Glomerular visceral epithelial cell (primary cell): ENCODE results near the gene UCK2.

ENCODE experiments used
- DNase-seq: peaks from one replicate; pipeline ENCODE4 v3.0.0-alpha.2; 2016; ENCODE audit errors: extremely low spot score

UCK2 gene

DNA sequence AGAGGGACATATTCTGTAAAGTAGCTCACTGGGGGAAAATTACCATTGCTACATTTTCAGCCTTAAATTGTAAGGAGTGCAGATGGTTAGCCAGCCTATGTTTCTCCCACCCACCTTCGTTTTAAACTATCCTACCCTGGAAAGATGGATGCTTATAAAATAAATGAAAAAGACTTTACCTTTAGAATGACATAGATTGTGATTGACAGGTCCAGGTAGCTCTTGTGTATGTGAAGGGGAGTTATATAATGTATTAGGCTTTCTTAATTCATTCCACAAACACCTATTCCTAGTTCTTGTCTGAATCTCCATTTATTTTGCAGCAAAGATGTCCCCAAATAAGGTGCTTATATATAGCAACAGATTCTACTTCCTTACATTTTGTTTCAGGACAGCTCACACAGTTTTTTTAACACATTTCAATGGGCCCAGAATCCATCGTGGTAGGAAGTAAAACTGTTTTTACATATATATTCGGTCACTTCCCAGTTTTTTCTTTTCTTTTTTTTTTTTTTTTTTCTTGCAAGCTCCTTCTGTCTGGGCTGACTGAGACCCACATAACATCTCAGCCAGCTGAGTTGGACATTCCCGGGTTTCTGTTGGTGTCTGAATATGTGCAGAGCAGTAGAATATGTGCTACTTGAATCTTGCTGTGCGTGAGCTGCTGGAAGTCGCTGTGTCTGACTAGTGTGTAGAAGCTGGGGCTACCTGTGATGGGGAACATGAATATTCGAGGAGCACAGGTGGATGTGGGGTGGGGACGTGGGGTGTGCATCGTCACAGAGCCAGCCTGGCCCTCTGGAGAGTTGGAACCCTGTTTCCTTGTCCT, 27.8 kb downstream of the UCK2 start:
- no peak for DNase-seq

DNA sequence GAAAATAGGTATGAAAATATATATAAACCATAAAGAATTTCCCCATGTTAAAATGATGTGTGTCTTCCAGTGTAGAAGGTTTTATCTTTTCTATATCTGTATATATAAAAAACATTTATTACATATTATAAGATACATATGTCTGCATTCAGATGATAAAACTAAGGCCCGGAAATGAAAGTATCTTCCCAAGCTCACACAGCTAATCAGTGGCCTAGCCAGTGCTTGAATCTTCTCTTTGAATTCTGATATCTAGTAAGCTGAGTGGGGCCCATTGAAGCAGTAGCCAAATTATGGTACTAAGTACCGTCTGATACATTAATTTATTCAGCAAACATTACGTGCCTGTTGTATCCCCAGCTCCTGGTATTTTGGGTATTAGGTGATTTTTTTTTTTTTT, 28.6 kb downstream of the UCK2 start:
- DNase-seq: no peak

DNA sequence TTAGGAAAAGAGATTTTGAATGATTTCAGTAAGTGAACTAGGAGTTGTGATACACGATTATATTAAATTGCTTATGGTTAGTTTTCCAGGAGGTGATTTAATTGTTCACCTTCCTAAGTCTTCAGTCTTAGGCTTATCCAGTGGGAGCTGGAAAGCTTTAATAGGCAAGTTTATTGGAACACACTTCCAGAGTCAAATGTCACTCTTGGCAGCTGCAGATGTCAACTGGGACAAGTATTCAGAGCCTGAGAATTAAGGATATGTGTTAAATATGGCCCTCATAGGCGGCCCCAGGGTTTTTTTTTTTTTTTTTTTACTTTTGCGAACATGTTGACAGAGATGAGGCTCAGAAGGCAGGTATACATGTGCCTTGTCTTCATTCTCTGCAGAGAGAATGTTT, 29.2 kb downstream of the UCK2 start:
- DNase-seq: no peak

DNA sequence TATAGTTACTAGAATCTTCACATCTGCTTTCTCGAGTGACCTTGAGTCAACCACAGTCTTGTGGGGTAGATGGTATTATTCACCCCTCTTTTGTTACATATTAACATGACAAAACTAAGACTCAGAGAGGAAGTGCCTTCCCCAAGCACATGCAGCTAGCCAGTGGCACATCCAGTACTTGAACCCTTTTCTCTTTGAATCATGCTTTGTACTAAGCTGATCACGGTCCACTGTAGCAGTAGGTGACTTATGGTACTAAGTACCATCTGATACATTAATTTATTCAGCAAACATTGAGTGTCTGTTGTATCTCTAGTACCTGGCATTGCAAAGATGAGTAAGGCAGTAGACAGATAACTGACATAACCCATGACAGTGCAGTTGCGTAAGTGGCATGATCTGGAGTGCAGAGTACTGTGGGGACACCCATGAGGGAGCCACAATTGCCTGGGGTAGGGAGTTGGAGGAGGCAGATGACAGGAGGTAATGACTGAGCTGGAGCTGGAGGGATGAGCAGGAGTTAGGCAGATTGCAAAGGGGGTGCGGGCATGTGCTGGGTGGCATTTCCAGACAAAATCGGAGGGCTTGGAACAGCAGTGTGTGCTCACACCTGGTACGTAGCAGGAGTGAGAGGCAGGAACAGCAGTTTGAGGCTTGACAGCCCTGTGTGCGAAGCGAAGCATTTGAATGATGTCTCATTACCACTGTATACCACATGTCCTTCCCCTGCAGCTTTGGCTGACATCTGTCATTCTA, 29.8 kb downstream of the UCK2 start:
- peak; percentile 72 for DNase-seq

DNA sequence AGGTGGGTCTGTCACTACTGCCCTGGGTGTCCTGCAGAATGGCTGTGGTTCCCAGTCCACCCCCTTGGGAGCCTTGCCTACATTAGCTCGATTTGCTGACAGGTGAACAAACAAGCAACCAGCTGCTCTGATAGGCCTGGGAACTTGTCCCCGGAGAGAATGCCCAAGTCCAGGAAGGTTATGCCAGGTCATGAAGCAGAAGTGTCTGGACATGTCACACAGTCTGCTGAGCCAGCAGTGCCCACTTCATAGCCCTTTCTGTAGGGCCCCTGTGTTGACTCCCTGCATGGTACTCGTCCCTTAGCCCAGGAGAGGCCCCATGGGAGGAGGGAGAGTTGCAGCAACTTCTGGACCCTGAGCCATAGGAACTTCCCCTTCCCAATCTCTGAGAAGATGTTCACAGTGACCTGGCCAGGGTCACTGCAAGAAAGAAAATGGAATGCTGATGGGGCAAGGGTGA, 31.0 kb downstream of the UCK2 start:
- DNase-seq: peak; percentile 13

DNA sequence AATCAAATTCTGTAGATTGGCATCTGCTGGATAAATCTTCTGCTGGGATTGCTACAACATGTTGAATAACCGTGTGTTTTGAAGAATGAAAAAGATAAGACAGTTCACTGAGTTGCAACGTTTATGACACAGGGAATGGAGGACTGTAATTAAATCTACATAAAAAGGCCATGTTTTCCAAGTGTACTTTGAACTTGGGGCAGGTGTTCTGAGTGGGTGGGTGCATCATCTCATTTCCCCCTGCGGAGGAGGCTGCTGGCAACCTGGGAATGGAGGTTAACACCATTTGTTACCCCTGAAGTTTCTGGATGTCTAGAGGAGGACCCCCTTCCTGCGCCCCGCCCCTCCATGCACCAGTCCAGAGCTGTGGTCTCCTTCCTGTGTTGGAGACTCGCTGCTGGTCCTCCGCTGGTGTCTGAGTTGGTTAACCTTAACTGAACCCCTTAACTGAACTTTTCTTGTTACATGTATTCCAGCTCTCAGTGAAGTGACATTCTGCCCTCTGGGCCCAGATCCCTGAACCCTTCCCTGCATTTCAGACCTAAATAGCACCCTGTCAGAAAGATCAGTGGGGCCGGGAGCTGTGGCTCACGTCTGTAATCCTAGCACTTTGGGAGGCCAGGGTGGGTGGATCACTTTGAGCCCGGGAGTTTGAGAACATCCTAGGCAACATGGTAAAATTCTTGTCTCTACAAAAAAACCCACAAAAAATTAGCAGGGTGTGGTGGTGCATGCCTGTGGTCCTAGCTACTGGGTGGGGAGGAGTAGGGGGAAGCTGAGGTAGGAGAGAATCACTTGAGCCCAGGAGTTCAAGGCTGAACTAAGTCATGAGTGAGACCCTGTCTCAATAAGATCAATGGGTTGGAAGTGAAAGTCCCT, 31.8 kb downstream of the UCK2 start:
- peak; percentile 11 for DNase-seq

DNA sequence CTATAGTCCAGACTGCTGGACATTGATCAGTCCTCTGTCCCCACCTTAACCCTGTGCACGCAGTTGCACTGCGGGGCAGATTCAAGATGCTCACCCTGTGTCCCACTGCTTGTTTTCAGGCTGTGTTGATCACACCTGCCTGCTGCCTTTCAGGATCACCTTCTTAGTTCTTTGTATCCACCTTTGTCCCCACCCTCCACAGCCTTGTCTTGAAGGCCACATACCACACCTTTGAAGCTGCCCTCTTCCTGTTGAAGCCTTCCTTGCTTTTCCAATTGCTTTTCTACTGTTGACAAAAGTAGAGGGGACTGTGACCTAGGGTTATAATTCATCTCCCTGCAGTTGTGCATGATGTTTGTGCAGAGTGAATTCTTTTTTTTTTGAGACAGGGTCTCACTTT, 32.7 kb downstream of the UCK2 start:
- DNase-seq: no peak

DNA sequence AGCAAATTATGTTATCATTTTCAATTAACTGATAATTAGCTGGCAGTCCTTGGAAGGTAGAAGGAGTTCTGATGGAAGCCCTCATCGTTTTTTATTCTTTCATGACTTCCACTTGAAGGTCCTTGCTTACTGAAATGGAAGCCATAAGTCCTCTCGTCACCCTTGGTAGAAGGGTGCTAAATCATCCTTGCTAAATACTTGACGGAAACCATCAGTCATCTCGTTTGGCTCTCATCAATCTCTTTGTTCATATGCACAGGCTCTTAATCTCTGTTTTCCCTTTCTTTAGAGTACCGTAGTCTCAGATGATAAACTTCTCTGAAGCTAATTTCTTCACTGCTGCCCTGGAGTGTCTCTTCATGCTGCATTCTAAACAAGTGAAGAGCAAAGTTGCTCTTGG, 34.5 kb downstream of the UCK2 start:
- DNase-seq: no peak

DNA sequence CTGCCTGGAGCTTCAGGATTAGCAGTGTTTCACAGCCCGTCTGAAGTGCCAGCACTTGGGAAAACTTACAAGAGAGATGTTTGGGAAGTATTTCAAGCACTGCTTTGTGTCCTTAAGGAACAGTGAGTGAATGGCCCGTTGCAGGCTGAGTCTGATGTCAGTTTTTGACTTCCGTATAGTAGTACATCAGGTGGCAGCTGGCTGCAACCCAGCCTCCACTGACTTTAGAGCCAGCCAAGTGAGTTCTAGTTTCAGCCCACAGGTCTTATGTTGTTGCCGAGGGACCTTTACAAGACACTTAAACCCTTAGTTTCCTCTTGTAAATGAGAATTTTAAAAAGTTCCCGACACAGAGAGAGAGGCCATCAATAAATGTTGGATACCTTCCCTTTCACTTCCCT, 35.0 kb downstream of the UCK2 start:
- no peak for DNase-seq

DNA sequence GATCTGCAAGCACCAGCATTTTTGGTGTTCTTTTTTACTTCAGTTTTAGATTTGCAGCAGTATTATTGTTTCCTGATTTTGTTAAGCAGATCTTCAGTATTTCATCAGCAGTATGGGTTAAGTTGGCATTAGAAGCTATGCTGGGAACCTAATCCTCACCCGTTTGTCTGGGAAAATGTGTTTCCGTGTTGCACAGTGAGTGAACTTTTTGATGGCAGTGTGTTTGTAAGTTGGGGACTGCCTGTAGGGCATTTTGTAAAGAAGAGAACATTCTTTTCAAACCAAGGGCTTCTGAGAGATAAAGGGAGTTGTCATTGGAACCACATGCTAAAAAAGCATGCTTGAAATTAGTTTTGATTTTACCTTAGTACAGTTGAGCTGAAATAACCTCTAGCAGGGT, 35.9 kb downstream of the UCK2 start:
- DNase-seq: no peak

DNA sequence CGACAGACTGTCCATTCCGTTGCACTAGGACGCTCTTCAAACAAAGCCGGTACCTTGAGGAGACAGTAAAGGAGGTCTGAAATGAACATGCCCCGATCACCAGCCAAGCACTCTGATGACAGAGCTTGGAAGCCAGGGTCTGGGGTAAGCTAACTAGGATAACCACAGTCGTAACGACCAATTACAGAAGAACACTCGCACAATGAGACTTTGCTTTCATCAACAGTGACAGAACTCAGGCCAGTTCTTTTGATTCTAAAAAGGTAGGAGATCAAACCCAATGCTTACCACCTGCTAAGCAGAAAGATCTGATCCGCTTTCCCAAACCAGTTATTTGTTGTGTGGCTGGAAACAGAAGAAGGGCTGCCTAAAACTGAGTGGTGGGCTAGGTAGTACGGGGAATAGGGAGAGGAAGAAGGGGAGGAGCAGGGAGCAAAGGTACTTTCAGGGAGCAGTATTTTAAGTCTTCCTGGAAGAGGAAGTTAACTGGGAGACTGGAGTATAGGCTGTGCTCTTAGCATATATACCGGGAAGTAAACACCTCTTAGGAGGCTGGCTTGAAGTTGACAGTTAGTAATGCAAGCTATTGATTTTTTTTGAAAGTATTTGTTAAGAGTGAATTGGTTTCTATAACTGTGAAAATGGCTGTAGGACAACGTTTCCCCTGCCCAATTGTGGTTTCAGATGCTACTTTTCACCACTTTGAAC, 38.4 kb downstream of the UCK2 start:
- no peak for DNase-seq

DNA sequence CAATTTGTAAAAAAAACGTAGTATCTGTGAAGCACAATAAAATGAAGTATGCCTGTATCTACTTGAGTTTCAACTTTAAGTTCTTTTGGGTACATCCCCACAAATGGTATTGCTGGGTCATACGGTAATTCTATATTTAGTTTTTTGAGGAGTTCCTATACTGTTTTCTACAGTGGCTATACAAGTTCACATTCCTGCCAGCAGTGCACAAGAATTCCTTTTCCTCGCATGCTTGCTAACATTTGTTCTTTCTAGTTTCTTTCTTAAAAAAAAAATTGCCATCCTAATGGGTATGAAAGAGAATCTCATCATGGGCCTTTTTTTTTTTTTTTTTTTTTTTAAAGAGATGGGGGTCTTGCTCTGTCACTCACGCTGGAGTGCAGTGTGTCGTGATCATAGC, 41.9 kb downstream of the UCK2 start:
- no peak for DNase-seq

DNA sequence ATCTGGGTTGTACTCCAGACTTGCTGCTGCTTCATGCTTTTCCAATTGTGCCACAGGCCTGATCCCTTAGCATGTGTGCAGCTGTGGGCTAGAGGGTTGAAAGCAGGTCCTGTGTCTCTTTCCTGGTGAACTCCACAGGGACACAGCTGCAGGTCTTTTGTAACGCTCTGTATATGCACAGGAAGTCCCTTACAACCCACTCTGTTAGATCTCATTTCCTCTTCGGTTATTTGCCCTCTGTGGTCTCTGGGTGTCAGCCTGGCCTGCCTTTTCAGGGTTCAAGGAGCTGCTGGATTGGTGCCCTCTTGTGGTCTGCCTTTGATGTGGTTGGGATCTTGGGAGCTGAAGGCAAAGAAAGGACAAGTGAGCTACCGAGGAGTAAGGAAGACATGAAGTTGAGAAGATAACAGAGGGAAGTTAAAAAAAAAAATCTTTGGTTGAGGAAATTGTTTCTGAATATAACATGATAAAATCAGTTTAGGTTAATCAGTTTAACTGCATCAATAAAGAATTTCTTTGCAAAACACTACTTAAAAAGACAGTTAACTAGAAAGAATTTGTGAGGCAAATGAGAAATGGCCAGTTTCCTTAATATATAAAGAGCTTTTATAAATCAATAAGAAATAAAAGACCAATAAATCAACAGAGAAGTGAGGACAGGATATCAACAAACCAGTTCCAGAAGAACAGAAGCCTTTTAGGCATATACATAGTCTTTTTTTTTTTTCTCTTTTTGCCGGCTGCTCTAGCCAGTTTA, 44.1 kb downstream of the UCK2 start:
- peak; percentile 89 for DNase-seq

DNA sequence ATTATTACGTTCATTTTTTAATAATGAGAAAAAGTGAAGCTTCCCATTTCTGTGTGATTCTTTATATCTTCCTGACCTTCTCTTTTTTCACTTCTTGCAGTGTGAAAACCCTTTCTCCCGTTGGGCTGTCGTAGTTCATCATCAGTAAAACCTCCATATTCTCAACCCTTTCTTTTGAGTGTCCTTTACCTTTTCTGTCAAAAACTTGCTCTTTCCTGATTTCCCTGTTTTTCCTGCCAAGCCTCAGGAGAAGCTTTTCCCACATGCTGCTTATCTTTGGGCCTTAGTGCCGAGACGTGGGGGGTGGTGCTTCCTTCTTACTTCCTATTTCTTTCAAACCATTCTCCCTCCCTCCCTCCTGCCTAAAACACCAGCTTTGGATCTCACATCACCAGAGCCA, 46.1 kb downstream of the UCK2 start:
- DNase-seq: no peak

DNA sequence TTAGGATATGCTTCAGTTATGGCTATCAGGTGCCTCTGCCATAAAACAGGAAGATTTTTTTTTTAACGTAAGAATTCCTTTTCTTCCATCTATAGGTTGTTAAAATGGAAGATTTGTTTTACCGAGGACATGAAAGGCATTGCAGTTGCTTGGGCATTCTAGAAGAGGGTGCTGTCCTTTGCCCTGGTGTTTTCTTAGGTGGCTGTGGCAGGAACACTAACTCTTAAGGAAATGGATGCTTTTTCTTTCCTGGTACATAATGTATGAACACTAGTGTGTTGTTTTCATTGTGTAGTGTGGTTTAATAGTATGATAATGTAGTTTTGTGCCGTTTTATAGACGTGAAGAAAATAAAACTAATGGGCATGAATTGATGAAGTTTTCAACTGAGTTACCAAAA, 47.2 kb downstream of the UCK2 start:
- DNase-seq: no peak

DNA sequence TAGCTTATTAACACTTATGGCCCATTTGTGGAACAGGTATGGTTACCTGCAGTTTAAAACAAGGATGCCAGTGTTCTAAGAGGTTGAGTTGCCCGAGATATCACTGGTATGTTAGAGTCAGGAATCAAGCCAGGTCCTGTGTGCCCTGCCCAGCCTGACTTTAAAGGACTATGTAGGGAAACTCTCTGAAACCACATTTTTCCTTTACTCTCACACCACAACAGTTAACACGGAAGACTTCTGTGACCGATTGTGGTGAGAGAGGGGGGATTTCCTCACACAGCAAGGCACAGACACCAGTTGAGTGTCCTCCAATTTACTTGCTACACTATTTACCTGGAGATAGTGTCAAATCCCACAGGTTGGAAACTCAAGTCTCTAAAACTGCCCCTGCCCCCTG, 47.8 kb downstream of the UCK2 start:
- no peak for DNase-seq

DNA sequence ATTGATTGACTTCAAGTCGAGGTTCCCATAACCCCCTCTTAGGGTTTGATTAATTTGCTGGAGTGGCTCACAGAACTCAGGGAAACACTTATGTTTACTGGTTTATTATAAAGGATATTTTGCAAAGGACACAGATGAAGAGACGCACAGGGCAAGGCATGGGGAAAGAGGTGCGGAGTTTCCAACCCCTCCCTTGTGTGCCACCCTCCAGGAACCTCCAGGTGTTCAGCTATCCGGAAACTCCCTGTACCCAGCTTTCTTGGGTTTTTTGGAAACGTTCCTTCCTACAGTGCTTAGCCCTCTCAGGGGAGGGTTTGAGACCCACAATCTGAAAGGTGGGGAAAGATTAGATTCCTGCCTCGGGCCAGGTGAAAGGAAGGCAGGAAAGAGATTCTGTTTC, 48.2 kb downstream of the UCK2 start:
- no peak for DNase-seq

DNA sequence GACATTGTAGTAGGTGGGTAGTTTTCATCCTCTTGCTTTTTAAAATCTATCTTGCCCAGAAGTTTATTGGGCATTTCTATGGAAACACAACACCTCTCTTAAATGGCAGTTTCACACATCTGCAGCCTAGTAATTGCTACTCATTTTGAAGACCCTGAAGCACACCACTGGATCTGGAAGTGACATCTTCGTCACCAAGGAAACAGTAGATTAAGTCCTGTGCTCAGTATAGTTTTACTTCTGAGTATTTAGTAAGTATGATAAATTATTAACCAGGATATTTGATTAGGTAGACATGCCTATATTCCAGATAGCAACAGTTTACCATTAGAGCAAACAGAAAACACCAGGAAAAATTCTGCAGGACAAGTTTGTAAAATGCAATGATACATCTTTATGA, 48.7 kb downstream of the UCK2 start:
- DNase-seq: no peak

DNA sequence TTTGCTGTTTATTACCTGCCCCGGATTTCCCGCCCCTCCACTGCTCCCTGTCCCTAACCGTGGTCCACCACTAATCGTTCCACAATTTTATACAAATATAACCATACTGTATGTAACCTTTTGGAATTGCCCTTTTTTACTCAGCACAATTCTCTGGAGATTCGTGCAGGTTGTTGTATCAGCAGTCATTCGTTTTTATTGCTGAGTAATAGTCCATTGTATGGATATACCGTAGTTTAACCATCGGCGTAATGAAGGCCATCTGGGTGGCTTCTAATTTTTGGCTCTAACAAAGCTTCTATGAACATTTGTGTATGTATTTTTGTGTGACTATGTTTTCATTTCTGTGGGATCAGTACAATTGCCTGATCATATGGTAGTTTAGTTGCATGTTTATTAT, 50.0 kb downstream of the UCK2 start:
- DNase-seq: no peak

DNA sequence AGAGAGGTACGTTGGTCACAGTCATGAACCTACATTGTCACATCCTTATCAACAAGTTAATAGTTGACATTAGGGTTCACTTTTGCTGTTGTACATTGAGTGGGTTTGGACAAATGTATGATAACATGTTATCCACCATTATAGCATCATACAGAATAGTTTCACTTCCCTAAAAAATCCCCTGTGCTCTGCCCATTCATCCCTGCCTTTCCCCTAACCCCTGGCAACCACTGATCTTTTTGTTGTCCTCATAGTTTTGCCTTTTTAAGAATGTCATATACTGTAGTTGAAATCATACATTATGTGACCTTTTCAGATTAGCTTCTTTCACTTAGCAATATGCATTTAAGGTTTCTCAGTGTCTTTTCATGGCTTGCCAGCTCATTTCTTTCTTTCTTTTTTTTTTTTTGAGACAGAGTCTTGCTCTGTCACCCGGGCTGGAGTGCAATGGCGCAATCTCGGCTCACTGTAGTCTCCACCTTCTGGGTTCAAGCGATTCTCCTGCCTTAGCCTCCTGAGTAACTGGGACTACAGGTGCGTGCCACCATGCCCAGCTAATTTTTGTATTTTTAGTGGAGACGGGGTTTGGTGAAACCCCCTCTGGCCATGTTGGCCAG, 50.6 kb downstream of the UCK2 start:
- DNase-seq: no peak
